ENCODE measurements around the gene PARD3B.

DNA sequence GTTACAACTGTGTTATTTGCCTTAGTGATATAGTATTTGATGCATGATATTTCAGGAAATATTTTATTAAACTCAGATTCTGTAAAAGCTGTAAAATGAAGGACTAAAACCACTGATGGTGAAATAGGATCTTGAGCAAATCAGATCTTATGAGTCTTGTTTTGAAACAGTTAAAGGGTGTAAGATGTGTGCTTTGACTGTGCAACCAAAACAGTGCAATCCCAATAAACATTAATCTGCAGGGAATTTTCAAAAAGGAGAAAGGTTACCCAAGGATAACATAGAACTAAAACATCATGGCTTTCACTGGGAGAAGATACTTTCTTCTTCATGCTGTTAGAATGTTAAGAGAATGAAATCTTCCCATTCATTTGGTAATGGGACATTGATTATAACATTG lies 378.7 kb downstream of the PARD3B start:
- TF ChIP-seq, protein P1, sequence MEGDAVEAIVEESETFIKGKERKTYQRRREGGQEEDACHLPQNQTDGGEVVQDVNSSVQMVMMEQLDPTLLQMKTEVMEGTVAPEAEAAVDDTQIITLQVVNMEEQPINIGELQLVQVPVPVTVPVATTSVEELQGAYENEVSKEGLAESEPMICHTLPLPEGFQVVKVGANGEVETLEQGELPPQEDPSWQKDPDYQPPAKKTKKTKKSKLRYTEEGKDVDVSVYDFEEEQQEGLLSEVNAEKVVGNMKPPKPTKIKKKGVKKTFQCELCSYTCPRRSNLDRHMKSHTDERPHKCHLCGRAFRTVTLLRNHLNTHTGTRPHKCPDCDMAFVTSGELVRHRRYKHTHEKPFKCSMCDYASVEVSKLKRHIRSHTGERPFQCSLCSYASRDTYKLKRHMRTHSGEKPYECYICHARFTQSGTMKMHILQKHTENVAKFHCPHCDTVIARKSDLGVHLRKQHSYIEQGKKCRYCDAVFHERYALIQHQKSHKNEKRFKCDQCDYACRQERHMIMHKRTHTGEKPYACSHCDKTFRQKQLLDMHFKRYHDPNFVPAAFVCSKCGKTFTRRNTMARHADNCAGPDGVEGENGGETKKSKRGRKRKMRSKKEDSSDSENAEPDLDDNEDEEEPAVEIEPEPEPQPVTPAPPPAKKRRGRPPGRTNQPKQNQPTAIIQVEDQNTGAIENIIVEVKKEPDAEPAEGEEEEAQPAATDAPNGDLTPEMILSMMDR (IDR thresholded peaks at IDR 0.05) = no peak
- no peak for TF ChIP-seq POLR2A (IDR thresholded peaks at IDR 0.05)
